C4-2B (cell line): ENCODE measurements around the gene SPOCK1.

Experiments used
- CTCF ChIP-seq: fragments of 450-650 bp; conservative IDR thresholded peaks from 2 replicates; pipeline ENCODE4 v1.5.1; 2017; ENCODE audit warnings: mild to moderate bottlenecking
- ZFX ChIP-seq: fragments of 450-650 bp; IDR thresholded peaks from 2 replicates; pipeline ENCODE4 v1.6.1; 2017

- TF ChIP-seq CTCF, result no peak
- TF ChIP-seq ZFX, result no peak
These were observed 463.6 kb downstream of the SPOCK1 start for GRCh38 chr5:137035480-137035878.
